Hepatocyte (in vitro differentiated cells): ENCODE data around the gene OR52I1. TPM values are rescaled to one million over a fixed set of nuclear protein-coding genes. Genes with fewer than 3 reads are reported as not detected.

Experiments used
- DNase-seq: peaks from one replicate; pipeline ENCODE4 v3.0.0-alpha.2; 2016; ENCODE audit warnings: low spot score
- H2AFZ ChIP-seq: fragments of 200-600 bp; sonication (generic); 2 replicates; pipeline ENCODE4 v1.6.0; 2016; ENCODE audit warnings: antibody characterized with exemption, mild to moderate bottlenecking
- H3K27ac ChIP-seq: fragments of 200-600 bp; sonication (generic); 2 replicates; pipeline ENCODE4 v1.5.1; 2016; ENCODE audit warnings: mild to moderate bottlenecking
- H3K27me3 ChIP-seq: fragments of 200-600 bp; sonication (generic); 2 replicates; pipeline ENCODE4 v1.6.1; 2016
- H3K36me3 ChIP-seq: fragments of 200-600 bp; sonication (generic); replicated peaks from 2 replicates; pipeline ENCODE4 v1.5.1; 2016; ENCODE audit warnings: low read depth; ENCODE audit not compliant: insufficient read depth
- H3K4me1 ChIP-seq: fragments of 200-600 bp; sonication (generic); 2 replicates; pipeline ENCODE4 v1.5.1; 2016; ENCODE audit warnings: mild to moderate bottlenecking, moderate library complexity; ENCODE audit not compliant: insufficient read depth
- H3K4me2 ChIP-seq: fragments of 200-600 bp; sonication (generic); 2 replicates; pipeline ENCODE4 v1.6.0; 2016
- H3K4me3 ChIP-seq: fragments of 200-600 bp; sonication (generic); 2 replicates; pipeline ENCODE4 v1.5.1; 2016; ENCODE audit warnings: mild to moderate bottlenecking
- H3K79me2 ChIP-seq: fragments of 200-600 bp; sonication (generic); 2 replicates; pipeline ENCODE4 v1.6.0; 2017; ENCODE audit warnings: mild to moderate bottlenecking
- H3K9me2 ChIP-seq: fragments of 200-600 bp; sonication (generic); replicated peaks from 2 replicates; pipeline ENCODE4 v1.6.0; 2017; ENCODE audit warnings: mild to moderate bottlenecking; ENCODE audit not compliant: insufficient read depth
- H3K9me3 ChIP-seq: fragments of 200-600 bp; sonication (generic); 2 replicates; pipeline ENCODE4 v1.5.1; 2016; ENCODE audit warnings: low read depth, mild to moderate bottlenecking
- H4K20me1 ChIP-seq: fragments of 200-600 bp; sonication (generic); 2 replicates; pipeline ENCODE4 v1.6.0; 2016; ENCODE audit warnings: mild to moderate bottlenecking; ENCODE audit not compliant: insufficient read depth, poor library complexity, severe bottlenecking
- CTCF ChIP-seq: fragments of 200-600 bp; sonication (generic); IDR thresholded peaks from 2 replicates; pipeline ENCODE4 v1.5.1; 2016; ENCODE audit warnings: antibody characterized with exemption, mild to moderate bottlenecking; ENCODE audit not compliant: poor library complexity
- EZH2 ChIP-seq: fragments of 200-600 bp; sonication (generic); IDR thresholded peaks from 2 replicates; pipeline ENCODE4 v1.6.1; 2016; ENCODE audit warnings: antibody characterized with exemption, mild to moderate bottlenecking, borderline replicate concordance
- EZH2phosphoT487 ChIP-seq: fragments of 200-600 bp; sonication (generic); IDR thresholded peaks from one replicate; pipeline ENCODE4 v1.6.1; 2018; ENCODE audit warnings: antibody characterized with exemption, mild to moderate bottlenecking, low read depth, moderate library complexity; ENCODE audit not compliant: unreplicated experiment, severe bottlenecking
- WGBS: methylation state at CpG from one replicate; pipeline ENCODE4 v1.1.6; 2016; ENCODE audit warnings: low lambda C conversion rate; ENCODE audit errors: missing lambda C conversion rate; 5-methylcytosine and 5-hydroxymethylcytosine counted together
- polyA plus RNA-seq: library from polyadenylated mRNA; unstranded; fragments of >200 nt; fragmentation: Nextera tagmentation; extraction: Ambion mirVana; gene quantifications from 2 replicates; pipeline ENCODE4 v1.2.1, GENCODE V29; 2016
- total RNA-seq: library from RNA; depleted of rRNA; stranded (reverse); fragments of >200 nt; gene quantifications from 2 replicates; pipeline ENCODE4 v1.2.3, GENCODE V29; 2014

Gene OR52I1
- total and polyA plus RNA-seq, 2 experiments from 2014 or later, result not detected

GRCh38 chr11:4619514-4619913, 25.7 kb downstream of the OR52I1 start:
- Histone ChIP-seq H3K9me3 (no peaks in the 10 kb centered on the region), H2AFZ (no peak overlapping the region), H3K36me3 (no peaks in the 10 kb centered on the region), H3K79me2 (no peaks in the 10 kb centered on the region), H3K27me3 (no peaks in the 10 kb centered on the region), H4K20me1 (no peaks in the 10 kb centered on the region), H3K4me2 (no peak overlapping the region), H3K27ac (peak overlapping the region; percentile 57), H3K4me1 (no peaks in the 10 kb centered on the region), H3K4me3 (no peak overlapping the region), H3K9me2 (no peaks in the 10 kb centered on the region)
- TF ChIP-seq CTCF (no peak), EZH2phosphoT487 (no peak), EZH2 (no peak)
- 74% methylated on average over 9 of the region's 9 CpGs for WGBS
- peak; percentile 32 for DNase-seq

GRCh38 chr11:4626207-4627099, 32.6 kb downstream of the OR52I1 start:
- Histone ChIP-seq H3K4me1 (no peaks in the 10 kb centered on the region), H3K4me2 (no peak overlapping the region), H3K36me3 (no peaks in the 10 kb centered on the region), H3K9me3 (no peaks in the 10 kb centered on the region), H3K79me2 (no peaks in the 10 kb centered on the region), H2AFZ (no peak overlapping the region), H3K27ac (no peak overlapping the region), H3K27me3 (no peaks in the 10 kb centered on the region), H3K9me2 (no peaks in the 10 kb centered on the region), H4K20me1 (no peaks in the 10 kb centered on the region), H3K4me3 (no peak overlapping the region)
- WGBS, result 39% methylated on average over 15 of the region's 15 CpGs
- TF ChIP-seq EZH2phosphoT487 (no peak), EZH2 (no peak), CTCF (peak; percentile 73)
- DNase-seq, result peak; percentile 92

GRCh38 chr11:4636136-4636535, 42.3 kb downstream of the OR52I1 start:
- Histone ChIP-seq H4K20me1 (no peaks in the 10 kb centered on the region), H3K9me3 (no peaks in the 10 kb centered on the region), H3K27me3 (no peaks in the 10 kb centered on the region), H3K79me2 (no peaks in the 10 kb centered on the region), H2AFZ (no peak overlapping the region), H3K4me3 (no peak overlapping the region), H3K9me2 (no peaks in the 10 kb centered on the region), H3K36me3 (no peaks in the 10 kb centered on the region), H3K4me2 (no peak overlapping the region), H3K27ac (no peak overlapping the region), H3K4me1 (no peaks in the 10 kb centered on the region)
- TF ChIP-seq EZH2phosphoT487, result no peak
- no peak for TF ChIP-seq CTCF
- no peak for TF ChIP-seq EZH2
- DNase-seq, result no peak
- 72% methylated on average over 2 of the region's 2 CpGs for WGBS
